D721Med (cell line): ENCODE measurements around the gene BCL2L11.
"Not testable (repeated sequence)": the region's sequence is repeated elsewhere in the genome, so short reads cannot be mapped to it uniquely, and the experiment has no call there.

Experiments used
- DNase-seq: peaks from one replicate; pipeline ENCODE4 v3.0.0; 2011; ENCODE audit warnings: low spot score; ENCODE audit not compliant: insufficient read length
- FAIRE-seq: peaks from 2 replicates; lab custom pipeline; 2011; peaks lifted over from hg19 to GRCh38; lab: Jason Lieb, UNC
- TF ChIP-seq, protein P1 (sequence below): IDR thresholded peaks from 2 replicates; pipeline ENCODE4 v1.5.1; 2012; ENCODE audit warnings: mild to moderate bottlenecking, control low read depth; ENCODE audit not compliant: insufficient read depth; ENCODE audit errors: missing control alignments

BCL2L11 gene, protein sequence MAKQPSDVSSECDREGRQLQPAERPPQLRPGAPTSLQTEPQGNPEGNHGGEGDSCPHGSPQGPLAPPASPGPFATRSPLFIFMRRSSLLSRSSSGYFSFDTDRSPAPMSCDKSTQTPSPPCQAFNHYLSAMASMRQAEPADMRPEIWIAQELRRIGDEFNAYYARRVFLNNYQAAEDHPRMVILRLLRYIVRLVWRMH

GRCh38 chr2:111120253-111121027, at the start of gene BCL2L11:
TSS of gene BCL2L11 (plus strand) at chr2:111120914. CDS start at chr2:111123746, 2,832 bp downstream.
- FAIRE-seq (no peak), DNase-seq (peak; percentile 58)
- TF ChIP-seq, protein P1, sequence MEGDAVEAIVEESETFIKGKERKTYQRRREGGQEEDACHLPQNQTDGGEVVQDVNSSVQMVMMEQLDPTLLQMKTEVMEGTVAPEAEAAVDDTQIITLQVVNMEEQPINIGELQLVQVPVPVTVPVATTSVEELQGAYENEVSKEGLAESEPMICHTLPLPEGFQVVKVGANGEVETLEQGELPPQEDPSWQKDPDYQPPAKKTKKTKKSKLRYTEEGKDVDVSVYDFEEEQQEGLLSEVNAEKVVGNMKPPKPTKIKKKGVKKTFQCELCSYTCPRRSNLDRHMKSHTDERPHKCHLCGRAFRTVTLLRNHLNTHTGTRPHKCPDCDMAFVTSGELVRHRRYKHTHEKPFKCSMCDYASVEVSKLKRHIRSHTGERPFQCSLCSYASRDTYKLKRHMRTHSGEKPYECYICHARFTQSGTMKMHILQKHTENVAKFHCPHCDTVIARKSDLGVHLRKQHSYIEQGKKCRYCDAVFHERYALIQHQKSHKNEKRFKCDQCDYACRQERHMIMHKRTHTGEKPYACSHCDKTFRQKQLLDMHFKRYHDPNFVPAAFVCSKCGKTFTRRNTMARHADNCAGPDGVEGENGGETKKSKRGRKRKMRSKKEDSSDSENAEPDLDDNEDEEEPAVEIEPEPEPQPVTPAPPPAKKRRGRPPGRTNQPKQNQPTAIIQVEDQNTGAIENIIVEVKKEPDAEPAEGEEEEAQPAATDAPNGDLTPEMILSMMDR, result peak; percentile 14

- TF ChIP-seq, protein P1, result no peak
- FAIRE-seq (no peak), DNase-seq (no peak)
Observed at GRCh38 chr2:111071600-111072171, 49.0 kb upstream of the BCL2L11 start.

DNA sequence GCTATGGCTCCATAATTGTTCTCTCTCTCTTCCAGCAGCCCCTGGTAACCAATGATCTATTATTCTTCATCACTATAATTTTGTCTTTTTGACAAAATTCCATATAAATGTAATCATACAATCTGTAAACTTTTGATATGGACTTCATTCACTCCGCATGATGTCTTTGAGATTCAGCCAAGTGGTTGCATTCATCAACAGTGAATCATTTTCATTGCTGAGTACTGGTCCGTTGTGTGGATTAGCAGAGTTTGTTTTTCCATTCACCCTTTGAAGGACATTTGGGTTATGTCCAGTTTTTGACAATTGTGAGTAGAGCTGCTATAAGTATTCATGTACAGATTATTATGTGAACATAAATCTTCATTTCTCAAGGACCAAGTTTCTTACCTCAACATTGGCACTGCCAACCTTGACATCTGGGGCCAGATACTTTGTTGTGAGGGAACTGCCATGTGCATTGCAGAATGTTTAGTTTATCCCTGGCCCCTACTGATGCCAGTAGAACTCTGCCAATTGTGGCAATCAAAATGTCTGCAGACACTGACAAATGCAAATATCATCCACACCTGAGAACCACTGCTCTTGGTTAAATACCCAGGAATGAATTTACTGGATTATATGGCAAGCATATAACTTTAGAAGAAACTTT, 48.4 kb upstream of the BCL2L11 start:
- no peak for DNase-seq
- no peak for FAIRE-seq
- TF ChIP-seq, protein P1, result no peak

DNA sequence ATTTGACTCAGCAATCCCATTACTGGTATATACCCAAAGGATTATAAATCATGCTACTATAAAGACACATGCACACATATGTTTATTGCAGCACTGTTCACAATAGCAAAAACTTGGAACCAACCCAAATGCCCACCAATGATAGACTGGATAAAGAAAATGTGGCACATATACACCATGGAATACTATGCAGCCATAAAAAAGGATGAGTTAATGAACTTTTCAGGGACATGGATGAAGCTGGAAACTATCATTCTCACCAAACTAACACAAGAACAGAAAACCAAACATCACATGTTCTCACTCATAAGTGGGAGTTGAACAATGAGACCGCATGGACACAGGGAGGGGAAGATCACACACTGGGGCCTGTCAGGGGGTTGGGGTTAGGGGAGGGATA, 38.1 kb upstream of the BCL2L11 start:
- not testable (repeated sequence) for DNase-seq, FAIRE-seq

- DNase-seq (no peak), FAIRE-seq (no peak)
- TF ChIP-seq, protein P1, result no peak
Observed at GRCh38 chr2:111091811-111092211, 28.9 kb upstream of the BCL2L11 start.

GRCh38 chr2:111094691-111095090, 26.0 kb upstream of the BCL2L11 start:
- TF ChIP-seq, protein P1, result no peak
- no peak for FAIRE-seq
- no peak for DNase-seq

DNA sequence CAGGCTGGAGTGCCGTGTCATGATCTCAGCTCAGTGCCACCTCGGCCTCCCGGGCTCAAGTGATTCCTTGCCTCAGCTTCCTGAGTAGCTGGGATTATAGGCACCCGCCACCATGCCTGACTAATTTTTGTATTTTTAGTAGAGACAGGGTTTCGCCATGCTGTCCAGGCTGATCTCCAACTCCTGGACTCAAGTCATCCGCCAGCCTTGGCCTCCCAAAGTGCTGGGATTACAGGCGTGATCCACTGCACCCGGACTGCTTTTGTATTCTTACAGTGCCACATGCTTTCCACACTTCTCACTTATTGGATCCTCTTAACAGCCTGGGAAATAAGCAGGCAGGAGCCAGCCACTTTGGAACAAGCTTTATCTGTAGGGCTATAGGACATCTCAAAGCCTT, 25.3 kb upstream of the BCL2L11 start:
- DNase-seq, result no peak
- FAIRE-seq, result no peak
- TF ChIP-seq, protein P1, result no peak
